ENCODE data around the gene ZNF598. TPM values are rescaled to one million over a fixed set of nuclear protein-coding genes. Genes with fewer than 3 reads are reported as not detected.

Gene ZNF598
- total and polyA plus RNA-seq, 2 of the 13 experiments (the other 11 are each of a cell fraction or from before 2014, with no cell fraction given): 13.5 to 14.2 TPM

DNA sequence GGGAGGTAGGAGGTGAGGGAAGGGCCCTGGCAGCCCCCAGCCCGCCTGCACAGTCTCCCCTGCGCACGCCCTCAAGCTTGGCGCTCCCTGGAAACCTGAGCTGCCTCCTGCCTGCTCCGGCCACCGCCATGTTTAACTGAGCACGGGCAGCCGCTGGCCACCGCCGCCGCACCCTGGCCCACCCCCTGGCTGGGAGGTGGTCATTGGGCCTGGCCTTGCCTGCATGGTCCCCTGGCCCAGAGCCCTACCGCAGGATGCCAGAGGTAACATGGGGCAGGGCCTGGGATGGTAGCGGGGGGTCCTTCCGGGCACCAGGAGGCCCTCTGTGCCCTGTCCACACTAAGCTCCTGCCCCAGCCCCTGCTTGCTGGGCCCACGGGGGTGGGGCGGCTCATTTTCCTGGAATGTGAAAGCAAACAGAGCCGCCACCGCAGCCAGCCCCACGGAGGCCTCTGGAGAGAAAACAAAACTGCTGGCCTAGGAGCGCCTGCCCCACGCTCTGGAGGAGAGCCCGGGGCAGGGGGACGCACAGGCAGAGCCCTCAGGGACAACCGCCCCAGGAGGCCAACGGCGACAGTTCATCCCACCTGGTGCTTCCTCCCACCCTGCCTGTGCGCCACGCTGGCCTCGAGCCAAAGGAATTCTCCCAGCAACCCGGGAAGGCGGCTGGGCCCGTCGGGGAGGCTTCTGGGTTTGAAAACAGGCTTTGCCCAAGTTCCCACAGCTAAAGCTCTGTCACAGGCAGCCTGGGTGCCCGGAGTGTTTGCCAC is 26.0 kb upstream of the ZNF598 start (continued):
- no peak; the same call in 1 of the 2 replicates for TF ChIP-seq ZBTB38 (CRISPR knock-in tag; IDR thresholded peaks at IDR 0.05)
- TF ChIP-seq ZNF430 (CRISPR knock-in tag; IDR thresholded peaks at IDR 0.05): peak; percentile 72; the same call in 1 of the 2 replicates
- peak; percentile 68; the same call in 1 of the 2 replicates for TF ChIP-seq KDM6A (CRISPR knock-in tag; IDR thresholded peaks at IDR 0.05; ENCODE audit: low read depth)
- 0 out of 2 replicates have a peak, but pooled peaks have one; percentile 58 for TF ChIP-seq ZBTB42 (CRISPR knock-in tag; IDR thresholded peaks at IDR 0.05)
- no peak for TF ChIP-seq ZZZ3 (CRISPR knock-in tag; IDR thresholded peaks at IDR 0.05; ENCODE audit: borderline replicate concordance)
- peak; percentile 78; the same call in 1 of the 2 replicates for TF ChIP-seq MYNN (CRISPR knock-in tag; IDR thresholded peaks at IDR 0.05; ENCODE audit: low read depth)
- peak; percentile 32; the same call in 1 of the 2 replicates for TF ChIP-seq SRY (CRISPR knock-in tag; IDR thresholded peaks at IDR 0.05)
- peak in 1 of 2 experiments; percentile 94; a peak in 2 of 4 replicates for TF ChIP-seq KLF16 (CRISPR knock-in tag; IDR thresholded peaks at IDR 0.05)
- peak; percentile 60 for TF ChIP-seq ZNF143 (CRISPR knock-in tag; IDR thresholded peaks at IDR 0.05)
- TF ChIP-seq HMG20A (CRISPR knock-in tag; IDR thresholded peaks at IDR 0.05; ENCODE audit: borderline replicate concordance): peak; percentile 81; the same call in 1 of the 2 replicates
- peak; percentile 61; the same call in 1 of the 2 replicates for TF ChIP-seq MLX (CRISPR knock-in tag; IDR thresholded peaks at IDR 0.05)
- peak; percentile 58; the same call in 1 of the 2 replicates for TF ChIP-seq HOXD1 (CRISPR knock-in tag; IDR thresholded peaks at IDR 0.05)
- TF ChIP-seq ZBTB37 (CRISPR knock-in tag; IDR thresholded peaks at IDR 0.05): peak; percentile 94
- peak; percentile 72; the same call in 1 of the 2 replicates for TF ChIP-seq KDM2A (CRISPR knock-in tag; IDR thresholded peaks at IDR 0.05; ENCODE audit: borderline replicate concordance, low read depth)
- TF ChIP-seq HMGA1 (CRISPR knock-in tag; conservative IDR thresholded peaks at IDR 0.05): no peak
- 0 out of 2 replicates have a peak, but pooled peaks have one; percentile 22 for TF ChIP-seq ZBTB2 (CRISPR knock-in tag; IDR thresholded peaks at IDR 0.05; ENCODE audit: low read depth)
- TF ChIP-seq AGO2 (optimal IDR thresholded peaks at IDR 0.05; ENCODE audit: low read depth, low read length): peak; percentile 6
- peak; percentile 72; the same call in 1 of the 2 replicates for TF ChIP-seq YEATS4 (CRISPR knock-in tag; IDR thresholded peaks at IDR 0.05; ENCODE audit: borderline replicate concordance)
- TF ChIP-seq HCFC1 (IDR thresholded peaks at IDR 0.05; ENCODE audit: low read depth, low read length): no peak
- 0 out of 2 replicates have a peak, but pooled peaks have one; percentile 38 for TF ChIP-seq SOX13 (IDR thresholded peaks at IDR 0.05)
- TF ChIP-seq SOX13 (CRISPR knock-in tag; conservative IDR thresholded peaks at IDR 0.05 in 1 of 2, IDR thresholded peaks at IDR 0.05 in 1 of 2): peak in 1 of 2 experiments; percentile 81; a peak in 2 of 4 replicates
- peak; percentile 53 for TF ChIP-seq ZNF883 (CRISPR knock-in tag; IDR thresholded peaks at IDR 0.05; ENCODE audit: not compliant biosample characterization)
- no peak; the same call in 1 of the 2 replicates for TF ChIP-seq ZNF691 (CRISPR knock-in tag; IDR thresholded peaks at IDR 0.05; ENCODE audit: borderline replicate concordance, low read depth)

Measured in HepG2 (cell line).